ENCODE measurements around the gene SUGP2. TPM values are rescaled to one million over a fixed set of nuclear protein-coding genes. Genes with fewer than 3 reads are reported as not detected.

The SUGP2 gene
- total and polyA plus RNA-seq, 9 of the 15 experiments (the other 6 are each of a cell fraction or from before 2014, with no cell fraction given): 13.1 to 101 (median 63.1) TPM

GRCh38 chr19:18941628-18942354, 91.5 kb downstream of the SUGP2 start (continued):
- TF ChIP-seq ETS1 (conservative IDR thresholded peaks at IDR 0.05; ENCODE audit: control insufficient read depth, low read depth, low read length) (no peak), ZNF318 (IDR thresholded peaks at IDR 0.05; ENCODE audit: borderline replicate concordance in 1 of 2, low read depth in 1 of 2) (no peak), THAP12 (CRISPR knock-in tag; IDR thresholded peaks at IDR 0.05) (no peak), ZBTB2 (IDR thresholded peaks at IDR 0.05) (no peak), MIER1 (IDR thresholded peaks at IDR 0.05; ENCODE audit: low read depth) (no peak)

All from K562 (cell line).